NCI-H2029 (cell line): ENCODE data around the gene ZNHIT2.

Experiments
- DNase-seq: peaks from one replicate; lab custom pipeline; 2025; lab: John Stamatoyannopoulos, UW

Gene ZNHIT2

DNA sequence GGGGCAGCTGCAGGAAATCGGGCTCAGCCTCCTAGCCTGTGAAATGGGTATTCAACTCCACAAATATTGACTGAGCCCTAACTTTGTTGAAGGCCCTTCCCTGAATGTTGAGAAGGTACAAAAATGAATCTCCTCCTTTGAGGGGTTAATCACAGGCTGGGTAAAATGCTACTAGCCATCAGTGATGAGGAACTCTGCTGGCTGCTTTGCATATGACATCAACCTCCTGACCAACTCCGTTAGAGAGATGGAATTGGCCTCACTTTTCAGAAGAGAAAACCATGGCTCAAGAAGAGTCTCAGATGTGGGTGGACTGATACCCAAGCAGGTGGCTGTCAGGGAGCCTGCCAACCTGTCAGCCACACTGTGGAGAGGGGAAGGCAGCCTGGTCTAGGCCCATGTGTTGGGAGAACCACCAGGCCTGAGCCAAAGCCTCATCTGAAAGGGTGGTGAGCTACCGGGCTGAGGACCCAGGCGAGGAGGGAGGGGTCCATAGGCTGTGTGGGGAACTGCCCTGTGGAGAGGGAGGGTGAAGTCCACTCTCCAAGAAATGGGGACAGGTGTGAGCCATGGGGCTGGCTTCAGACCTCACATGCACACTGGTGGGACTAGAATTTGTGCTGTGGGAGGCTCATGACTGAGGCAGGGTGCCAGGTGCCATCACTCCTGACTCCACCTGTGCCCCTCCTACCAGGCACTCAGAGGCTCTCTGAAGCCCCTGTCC, 45.4 kb downstream of the ZNHIT2 start:
- no peak for DNase-seq

- no peak for DNase-seq
Measured at GRCh38 chr11:65069217-65069616, 48.3 kb downstream of the ZNHIT2 start.

GRCh38 chr11:65067446-65067845, 50.1 kb downstream of the ZNHIT2 start:
- no peak for DNase-seq

- DNase-seq, result no peak
Measured at GRCh38 chr11:65066805-65067291, 50.7 kb downstream of the ZNHIT2 start.
